RWPE1 (cell line): ENCODE results near the gene PKMYT1.

ENCODE experiments used
- CTCF ChIA-PET: fragments of 350-600 bp; sonication (Branson Sonifier 250); formaldehyde crosslinking; extraction: SDS; loops from one replicate; lab custom pipeline; 2021; lab: Yijun Ruan, JAX
- POLR2A ChIA-PET: fragments of 400-600 bp; formaldehyde crosslinking; extraction: SDS; loops from one replicate; lab custom pipeline; 2020; ENCODE audit warnings: antibody characterized with exemption; ENCODE audit not compliant: low non-redundant PET; lab: Yijun Ruan, JAX
- DNase-seq: peaks from one replicate; pipeline ENCODE4 v3.0.0; 2012; ENCODE audit warnings: low spot score
- H3K27ac ChIP-seq: fragments of 450-650 bp; 2 replicates; pipeline ENCODE4 v1.5.1; 2017
- TF ChIP-seq, protein P1 (sequence below): fragments of 450-650 bp; conservative IDR thresholded peaks from 2 replicates; pipeline ENCODE4 v1.5.1; 2017; ENCODE audit warnings: low read depth, mild to moderate bottlenecking

The PKMYT1 gene

GRCh38 chr16:2963074-2963722, 17.0 kb downstream of the PKMYT1 start:
- ChIA-PET POLR2A (no interaction called here), CTCF (interaction anchor here (0.6 to 0.7 kb wide), 2 partner anchors 22 to 125 kb away, joined by 3 to 6 read pairs; no protein-coding TSS in a partner anchor)
- TF ChIP-seq, protein P1, sequence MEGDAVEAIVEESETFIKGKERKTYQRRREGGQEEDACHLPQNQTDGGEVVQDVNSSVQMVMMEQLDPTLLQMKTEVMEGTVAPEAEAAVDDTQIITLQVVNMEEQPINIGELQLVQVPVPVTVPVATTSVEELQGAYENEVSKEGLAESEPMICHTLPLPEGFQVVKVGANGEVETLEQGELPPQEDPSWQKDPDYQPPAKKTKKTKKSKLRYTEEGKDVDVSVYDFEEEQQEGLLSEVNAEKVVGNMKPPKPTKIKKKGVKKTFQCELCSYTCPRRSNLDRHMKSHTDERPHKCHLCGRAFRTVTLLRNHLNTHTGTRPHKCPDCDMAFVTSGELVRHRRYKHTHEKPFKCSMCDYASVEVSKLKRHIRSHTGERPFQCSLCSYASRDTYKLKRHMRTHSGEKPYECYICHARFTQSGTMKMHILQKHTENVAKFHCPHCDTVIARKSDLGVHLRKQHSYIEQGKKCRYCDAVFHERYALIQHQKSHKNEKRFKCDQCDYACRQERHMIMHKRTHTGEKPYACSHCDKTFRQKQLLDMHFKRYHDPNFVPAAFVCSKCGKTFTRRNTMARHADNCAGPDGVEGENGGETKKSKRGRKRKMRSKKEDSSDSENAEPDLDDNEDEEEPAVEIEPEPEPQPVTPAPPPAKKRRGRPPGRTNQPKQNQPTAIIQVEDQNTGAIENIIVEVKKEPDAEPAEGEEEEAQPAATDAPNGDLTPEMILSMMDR: no peak
- peak overlapping the region; percentile 66 for H3K27ac ChIP-seq
- no peak for DNase-seq

DNA sequence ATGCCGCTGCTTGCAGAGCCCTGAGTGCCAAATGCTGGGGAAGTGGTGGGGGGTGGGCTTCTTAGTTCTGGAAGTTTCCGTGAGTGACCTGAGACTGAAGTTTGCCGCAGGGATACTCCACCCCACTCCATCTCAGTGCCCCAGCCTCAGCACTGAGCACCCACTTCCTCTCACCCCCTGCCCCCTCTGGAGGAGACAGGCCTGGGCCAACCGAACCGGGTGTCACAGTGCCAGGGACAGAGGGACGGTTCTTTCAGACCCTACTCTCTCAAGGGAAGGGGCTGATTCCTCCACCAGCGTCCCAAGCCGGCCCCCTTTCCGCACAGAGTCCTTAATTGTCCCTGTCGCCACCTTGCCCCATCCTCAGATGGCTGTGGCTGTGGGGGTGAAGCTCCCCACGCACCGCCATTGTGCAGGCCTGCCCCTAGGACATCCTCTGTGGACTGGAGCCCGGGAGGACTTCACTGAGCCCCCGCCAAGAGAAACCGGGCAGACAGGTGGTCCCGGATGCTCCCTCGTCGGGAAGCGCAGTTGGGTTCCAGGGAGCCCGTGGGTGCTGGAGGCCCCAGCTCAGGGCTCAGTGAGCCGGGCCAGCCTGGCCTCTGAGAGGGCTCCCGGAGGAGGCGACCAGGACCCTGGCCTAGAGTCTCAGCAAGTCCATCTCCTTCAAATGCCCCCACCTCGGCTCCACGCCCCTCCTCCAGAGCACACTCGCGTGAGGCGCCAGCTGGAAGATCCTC, 17.7 kb downstream of the PKMYT1 start:
- DNase-seq: no peak
- peak overlapping the region; percentile 66 for H3K27ac ChIP-seq
- TF ChIP-seq, protein P1: no peak
- POLR2A ChIA-PET: interaction anchor here (0.7 kb wide), 1 partner anchor 1309 kb away, joined by 3 read pairs; no protein-coding TSS in a partner anchor
- CTCF ChIA-PET: interaction anchor here (0.6 to 0.8 kb wide), 7 partner anchors 15 to 1192 kb away, joined by 3 to 4 read pairs (median 3); no protein-coding TSS in a partner anchor

GRCh38 chr16:2960183-2961010, 19.8 kb downstream of the PKMYT1 start:
- no peak overlapping the region for H3K27ac ChIP-seq
- CTCF ChIA-PET: interaction anchor here (0.7 kb wide), 1 partner anchor 76 kb away, joined by 3 read pairs; no protein-coding TSS in a partner anchor
- no peak for DNase-seq
- TF ChIP-seq, protein P1: no peak
- POLR2A ChIA-PET: no interaction called here

- CTCF ChIA-PET: interaction anchor here (0.7 kb wide), 1 partner anchor 33 kb away, joined by 3 read pairs; no protein-coding TSS in a partner anchor
- no peak for DNase-seq
Observed at GRCh38 chr16:2959206-2959605, 21.0 kb downstream of the PKMYT1 start.

GRCh38 chr16:2956579-2956956, 23.7 kb downstream of the PKMYT1 start:
- H3K27ac ChIP-seq: no peak overlapping the region
- TF ChIP-seq, protein P1: no peak
- CTCF ChIA-PET: interaction anchor here (1.0 kb wide), 1 partner anchor 9 kb away, joined by 4 read pairs; no protein-coding TSS in a partner anchor
- POLR2A ChIA-PET: no interaction called here
- no peak for DNase-seq

More at GRCh38 chr16:2959206-2959605, 21.0 kb downstream of the PKMYT1 start:
- TF ChIP-seq, protein P1: no peak
- no peak overlapping the region for H3K27ac ChIP-seq
- POLR2A ChIA-PET: interaction anchor here (0.6 kb wide), 1 partner anchor 14 kb away, joined by 5 read pairs; no protein-coding TSS in a partner anchor
